CD4-positive, alpha-beta T cell treated with Interleukin-17A for 1 hour (primary cell): Measurements from ENCODE around the gene NHS.

ENCODE experiments used
- DNase-seq: peaks from one replicate; pipeline ENCODE4 v3.0.0-alpha.2; 2020

Gene NHS

DNA sequence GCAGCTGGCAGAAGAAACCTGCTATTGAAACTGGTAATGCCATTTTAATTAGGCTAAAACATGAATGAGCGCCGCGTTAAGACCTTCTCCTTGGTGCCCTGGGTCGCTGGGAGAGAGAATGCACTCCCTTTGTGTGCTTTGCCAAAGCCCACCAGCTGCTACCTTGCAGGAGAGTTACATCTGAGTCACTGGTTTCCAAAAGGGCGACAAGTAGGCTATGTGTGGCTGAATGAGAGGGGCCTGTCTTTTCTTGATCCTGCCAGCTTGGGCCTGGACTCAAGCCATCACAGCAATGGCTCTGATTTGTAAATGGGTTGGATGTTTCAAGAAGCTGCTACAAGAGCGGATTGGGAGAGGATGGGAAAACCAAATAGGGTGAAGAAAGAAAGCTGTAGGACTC lies 81.5 kb downstream of the NHS start:
- no peak for DNase-seq

DNA sequence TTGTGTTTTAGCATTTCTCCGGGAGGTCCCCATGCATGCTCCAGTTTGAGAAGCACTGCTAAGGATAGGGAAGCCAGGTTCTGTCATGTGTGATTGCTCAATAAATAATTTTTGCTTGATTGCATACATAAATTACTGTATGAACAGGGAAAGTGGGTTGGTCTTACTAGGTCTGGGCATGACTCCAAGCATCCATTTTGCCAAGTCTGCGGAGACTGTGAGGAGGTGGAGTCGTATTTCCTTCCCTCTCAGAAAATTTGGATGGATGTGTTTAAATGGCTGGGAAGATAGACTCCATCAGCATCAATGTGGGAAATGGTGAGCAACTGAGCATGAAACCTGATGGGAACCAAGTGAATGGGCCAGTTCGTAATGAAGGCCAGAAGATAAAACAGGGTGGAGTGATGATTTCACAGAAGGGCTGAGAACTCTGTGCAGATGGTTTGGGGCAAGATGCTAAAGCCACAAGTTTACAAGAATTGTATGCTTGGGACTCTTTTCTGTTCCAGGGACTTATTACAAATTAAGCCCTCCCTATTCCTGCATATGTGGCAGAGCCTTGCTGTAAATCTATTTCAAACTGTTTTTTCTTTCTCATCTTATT lies 84.1 kb downstream of the NHS start:
- DNase-seq = no peak

DNA sequence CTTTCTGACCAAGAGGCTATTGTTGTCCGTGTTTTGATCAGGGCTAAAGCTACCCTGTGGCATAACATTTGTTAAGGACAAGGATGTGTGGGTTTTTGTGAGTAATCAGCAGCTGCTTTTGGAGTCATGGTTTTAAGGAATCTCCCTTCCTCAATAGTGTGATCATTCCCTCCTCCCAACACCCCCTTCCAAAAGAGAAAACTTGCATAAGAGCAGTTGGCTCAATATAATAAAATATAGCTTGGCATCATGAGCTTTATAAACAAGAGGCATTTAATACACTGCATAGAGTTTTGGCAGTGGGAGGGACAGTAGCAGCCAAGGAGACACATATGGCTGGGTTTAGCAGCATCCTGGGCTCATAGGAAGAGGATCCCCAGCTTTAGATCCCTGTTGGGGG lies 84.7 kb downstream of the NHS start:
- DNase-seq = no peak

DNA sequence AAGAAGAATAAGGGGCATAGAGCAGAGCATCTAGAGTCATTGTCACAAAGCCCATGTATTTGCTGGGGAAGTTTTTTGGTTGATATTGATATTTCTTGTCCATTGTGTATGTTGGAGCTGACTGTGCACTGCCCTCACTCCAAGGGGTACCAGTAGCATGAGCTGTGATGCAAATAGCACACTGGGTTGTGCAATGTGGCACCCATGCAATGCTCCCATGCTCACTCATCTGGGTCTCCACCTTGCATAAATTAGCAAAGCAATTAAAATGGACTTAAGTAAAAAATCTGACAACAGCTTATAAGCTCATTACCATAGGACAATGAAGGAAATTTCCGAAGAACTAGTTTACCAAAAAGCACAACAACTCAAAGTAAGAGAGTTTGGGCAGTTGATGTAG lies 87.9 kb downstream of the NHS start:
- no peak for DNase-seq

DNA sequence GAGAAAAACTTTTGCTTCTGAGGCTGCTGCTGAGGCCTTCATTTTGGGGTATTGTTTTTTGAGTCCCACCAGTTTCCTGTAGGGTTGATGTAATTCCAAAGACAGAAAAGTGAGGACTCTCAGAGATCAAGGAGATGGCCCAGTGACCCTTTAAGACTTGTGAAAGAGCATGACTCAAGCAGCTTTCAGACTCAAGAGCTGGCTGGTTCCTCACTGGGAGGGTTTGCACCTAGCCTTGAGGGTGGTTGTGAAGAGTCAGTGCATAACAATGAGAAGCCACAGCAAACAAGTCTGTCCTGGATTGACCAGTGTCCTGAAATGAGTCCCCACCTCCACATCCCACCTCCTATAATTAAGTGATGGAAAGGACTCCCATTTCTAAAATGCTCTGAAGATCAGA lies 89.2 kb downstream of the NHS start:
- DNase-seq = no peak

DNA sequence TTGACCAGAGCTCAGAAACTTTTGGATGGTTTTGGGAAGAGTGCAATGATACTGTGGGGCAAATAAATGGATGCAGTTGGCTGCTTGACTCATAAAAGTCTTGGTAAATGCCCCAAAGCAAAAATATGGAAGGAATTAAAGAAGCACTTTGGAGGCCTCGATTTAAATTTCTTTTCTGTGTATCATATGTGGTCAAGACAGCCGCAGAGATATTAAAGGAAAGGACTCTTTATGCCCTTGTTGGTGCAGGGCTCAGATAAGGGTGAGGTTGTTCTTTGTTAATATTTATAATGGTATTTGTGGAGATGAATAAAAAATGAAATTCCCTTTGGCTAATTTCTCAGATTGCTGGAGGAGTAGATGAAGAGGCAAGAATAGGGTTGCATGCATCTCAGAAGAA lies 90.2 kb downstream of the NHS start:
- no peak for DNase-seq

DNA sequence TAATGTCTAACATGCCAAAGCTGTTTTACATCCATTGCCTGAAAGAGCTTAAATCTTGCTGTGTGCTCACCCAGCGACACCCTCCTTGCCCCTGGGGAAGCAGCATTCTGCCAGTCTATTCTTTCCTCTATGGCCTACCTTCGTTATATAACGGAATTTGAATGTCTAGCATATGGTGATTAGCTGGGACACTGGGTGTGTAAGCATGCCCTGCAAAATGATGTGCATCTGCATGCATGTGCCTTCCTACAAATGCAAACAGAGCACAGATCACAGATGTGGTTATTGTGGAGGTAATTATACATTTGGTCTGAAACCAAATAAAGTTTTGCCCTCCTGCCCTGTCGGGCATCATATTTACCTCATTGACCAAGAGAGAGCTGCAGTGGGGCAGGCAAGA lies 90.8 kb downstream of the NHS start:
- DNase-seq = no peak

DNA sequence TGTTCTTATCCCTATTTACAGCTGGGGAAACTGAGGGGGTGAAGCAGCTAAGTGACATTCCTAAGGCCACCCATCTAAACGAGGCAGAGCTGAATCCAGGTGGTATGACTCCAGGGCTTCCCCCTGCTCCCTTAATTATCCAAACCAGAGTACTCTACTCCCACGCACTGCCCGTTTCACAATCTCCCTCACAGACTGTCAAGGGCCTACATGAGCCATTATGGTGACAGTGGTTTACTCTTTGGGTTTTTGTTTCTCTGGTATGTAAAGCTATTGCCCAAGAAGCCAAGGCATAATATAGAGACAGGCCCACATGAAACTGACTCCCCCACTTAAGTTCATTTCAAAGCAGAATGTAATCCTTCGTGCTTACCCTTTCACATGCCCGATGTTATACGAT lies 95.1 kb downstream of the NHS start:
- DNase-seq = no peak

DNA sequence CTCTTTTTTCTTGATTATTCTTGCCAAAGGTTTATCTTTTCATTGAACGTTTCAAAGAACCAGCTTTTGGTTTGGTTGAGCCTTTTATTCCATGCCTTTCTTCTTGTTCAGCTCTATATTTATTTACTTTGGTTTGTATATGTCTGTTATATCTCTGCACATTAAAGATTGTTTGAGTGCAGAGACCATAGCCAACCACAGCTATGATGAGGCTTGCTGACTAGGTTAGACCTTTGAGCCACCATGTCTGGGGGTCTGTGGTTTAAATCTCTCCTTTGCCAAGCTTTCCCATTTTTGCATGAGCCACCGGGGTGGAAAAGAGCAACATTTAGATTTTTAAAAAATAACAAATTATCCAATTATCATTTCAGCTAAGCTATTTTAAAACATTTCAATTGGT lies 96.1 kb downstream of the NHS start:
- no peak for DNase-seq

DNA sequence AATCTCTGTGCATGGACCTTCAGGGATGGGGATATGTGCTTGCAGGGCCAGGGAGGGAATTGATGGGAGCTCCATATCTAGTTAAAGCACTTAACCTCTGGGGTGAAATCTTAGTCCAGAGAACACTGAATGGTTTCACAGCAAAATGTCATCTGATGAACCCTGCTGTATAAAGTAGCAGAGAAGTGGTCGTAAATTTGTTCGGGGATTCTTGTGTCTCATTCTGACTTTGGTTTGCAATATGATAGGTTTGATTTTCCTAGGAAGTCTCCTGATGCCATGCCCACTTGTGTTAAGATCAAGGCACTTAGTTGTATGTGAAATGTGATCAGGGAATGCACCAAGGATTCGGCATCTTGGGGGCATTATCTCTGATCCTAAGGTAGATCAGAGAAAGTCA lies 96.9 kb downstream of the NHS start:
- DNase-seq = no peak

DNA sequence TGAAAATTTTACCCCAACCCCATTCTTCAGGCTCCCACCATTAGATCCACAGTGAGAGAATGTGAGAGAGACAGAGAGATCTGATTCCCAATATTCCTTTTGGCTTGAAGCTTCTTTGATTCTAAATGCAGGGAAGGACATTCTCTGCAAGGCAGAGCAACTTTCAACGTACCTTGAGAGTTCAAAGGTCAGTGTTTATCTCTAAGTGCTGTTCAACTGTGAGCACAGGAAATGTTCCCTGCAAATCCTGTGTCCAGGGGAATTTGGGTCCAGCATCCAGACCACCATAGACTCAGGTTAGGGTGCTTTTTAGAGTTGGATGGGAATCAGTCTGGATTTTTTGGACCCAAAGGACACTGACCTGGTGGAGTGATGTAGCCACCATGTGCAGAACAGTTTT lies 97.4 kb downstream of the NHS start:
- no peak for DNase-seq

DNA sequence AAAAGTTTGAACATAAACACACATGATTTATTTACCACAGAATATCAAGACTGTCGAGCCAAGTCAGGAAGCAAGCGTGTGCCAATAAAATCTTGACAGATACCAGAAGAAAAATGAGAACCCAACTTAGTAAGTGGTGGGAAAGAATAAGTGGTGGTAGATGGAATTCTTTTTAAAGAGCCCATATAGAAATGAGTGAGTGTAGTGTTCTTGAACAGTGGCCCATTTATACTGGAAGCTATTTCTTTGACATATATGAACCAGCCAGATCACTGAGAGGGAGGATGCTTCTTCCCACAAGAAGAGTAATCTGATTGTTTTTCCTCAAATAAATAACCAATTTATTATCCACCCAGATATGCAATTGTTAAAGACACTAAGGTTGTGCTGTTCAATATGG lies 98.0 kb downstream of the NHS start:
- DNase-seq = no peak

DNA sequence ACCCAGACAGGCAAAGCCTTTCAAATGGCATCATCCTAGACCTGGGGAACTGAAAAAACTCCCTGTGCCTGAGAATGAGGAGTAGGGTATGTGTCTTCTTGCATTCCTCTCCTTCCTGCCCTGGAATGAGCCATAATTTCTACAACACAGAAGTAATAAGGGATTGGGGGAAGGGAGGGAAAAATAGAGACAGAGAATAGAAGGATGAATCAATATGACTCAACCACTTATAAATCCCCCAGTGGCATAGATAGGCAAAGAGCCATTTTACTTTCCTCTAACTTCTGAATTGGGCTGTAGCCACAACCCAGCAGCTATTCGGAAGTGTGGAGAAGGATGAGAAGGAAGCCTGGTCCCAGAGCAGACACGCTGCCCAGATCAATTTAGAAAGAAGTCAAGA lies 99.9 kb downstream of the NHS start:
- DNase-seq = no peak

DNA sequence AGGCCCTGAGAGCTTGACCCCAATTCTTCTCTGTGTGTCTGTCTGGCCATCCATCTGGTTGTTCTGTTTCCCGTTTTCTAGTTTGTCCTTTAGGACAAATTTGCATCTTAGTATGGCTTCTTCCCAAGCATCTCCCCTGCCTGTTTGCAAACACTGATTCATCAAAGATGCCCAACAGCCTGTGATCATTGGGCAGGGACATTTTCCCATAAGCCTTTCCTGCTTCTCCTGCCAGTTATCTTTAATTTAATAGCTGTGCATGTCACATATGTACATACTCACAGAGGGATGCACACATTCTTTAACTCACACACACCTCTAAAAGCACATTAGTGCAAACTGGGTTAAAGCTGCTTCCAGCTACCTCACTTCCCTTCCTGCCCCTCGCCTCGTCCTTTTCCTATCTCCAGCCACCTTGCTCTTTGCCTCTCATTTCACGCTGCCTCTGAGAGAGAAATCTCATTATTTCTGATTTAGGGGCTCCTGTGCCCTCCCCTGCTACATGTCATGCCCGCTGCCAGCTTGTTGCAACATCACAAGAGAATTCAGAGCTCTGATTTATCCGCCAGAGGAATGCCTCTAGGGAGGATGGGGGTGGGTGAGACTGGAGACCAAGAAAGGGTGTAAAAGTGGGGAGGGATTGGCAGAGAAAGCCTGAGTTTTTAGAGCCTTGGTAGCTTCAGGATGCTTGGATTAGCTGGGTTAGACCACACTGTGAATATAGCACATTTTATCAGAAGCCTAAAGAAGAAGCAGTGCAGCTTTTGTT lies 100.6 kb downstream of the NHS start:
- DNase-seq = no peak

DNA sequence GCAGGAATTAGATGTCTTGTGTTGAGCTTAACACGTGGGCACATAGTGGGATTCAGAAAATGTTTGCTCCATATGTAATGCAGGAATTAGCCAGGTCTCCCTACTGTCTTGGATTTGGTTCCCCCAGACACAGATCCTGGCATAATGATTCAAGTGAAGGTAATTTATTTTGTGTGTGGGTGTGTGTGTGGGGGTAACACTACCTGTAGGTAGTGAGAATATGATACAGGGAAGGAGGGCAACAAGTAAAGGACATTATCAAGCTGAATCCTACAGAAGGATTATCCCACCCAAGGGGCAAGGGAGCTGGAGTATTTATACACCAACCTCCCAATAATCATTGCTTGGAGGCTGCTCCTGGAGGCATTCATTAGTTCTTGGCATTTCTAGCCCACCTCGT lies 101.4 kb downstream of the NHS start:
- no peak for DNase-seq

DNA sequence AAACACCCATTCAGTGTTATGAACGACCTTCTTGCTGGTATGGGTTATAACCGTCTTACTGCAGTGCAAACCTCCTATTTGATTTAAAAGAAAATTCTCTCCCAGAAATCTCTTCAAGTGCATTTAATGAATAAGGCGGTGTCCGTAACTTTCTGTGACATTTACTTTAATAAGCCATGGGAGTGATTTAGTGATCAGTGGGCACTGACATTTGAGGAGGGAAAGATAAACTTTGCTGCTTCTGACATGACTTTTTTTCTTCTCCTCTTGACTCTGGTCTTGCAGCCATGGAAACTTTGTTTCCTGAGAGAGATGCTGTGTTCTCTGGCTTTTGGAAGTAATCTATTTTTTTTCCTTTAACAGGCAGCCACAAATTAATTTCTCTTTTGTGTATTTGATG lies 106.1 kb downstream of the NHS start:
- no peak for DNase-seq

DNA sequence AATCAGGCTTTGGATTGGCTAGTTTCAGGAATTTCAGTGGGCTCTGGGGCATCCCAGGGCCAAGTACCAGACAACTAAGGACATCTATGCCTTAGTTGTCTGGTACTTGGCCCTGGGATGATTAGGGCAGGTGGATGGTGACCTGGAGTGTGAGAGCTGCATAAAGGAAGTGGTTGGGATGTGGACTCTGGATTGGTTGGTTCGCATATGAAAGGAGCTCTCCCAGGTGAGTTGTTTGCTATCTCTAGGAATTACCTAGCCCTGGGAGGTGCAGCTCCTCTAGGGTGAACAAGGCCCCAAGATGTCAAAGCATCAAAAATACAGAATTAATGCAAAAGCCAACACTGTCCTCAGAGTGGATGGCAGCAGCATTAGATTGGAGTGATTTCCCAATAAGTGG lies 109.6 kb downstream of the NHS start:
- DNase-seq = no peak

DNA sequence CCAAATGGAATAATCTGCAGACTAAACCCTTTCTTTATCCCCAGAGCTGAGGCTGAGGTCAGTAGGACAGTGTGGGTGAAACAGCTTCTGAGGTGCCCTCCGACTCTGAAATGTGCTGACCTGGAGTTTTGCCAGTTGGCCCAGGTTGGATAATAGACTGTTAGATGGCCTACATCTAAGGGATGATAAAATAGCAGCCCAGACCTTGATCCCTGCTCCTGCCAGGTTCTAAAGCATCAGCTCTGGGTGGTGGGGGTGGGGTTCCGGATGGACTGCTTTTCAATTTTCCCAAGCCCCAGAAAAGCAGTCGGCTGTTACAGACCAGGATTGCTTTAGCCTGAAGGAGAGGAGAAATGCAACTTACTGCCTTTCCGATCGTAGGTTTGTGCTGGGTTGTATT lies 110.4 kb downstream of the NHS start:
- no peak for DNase-seq

DNA sequence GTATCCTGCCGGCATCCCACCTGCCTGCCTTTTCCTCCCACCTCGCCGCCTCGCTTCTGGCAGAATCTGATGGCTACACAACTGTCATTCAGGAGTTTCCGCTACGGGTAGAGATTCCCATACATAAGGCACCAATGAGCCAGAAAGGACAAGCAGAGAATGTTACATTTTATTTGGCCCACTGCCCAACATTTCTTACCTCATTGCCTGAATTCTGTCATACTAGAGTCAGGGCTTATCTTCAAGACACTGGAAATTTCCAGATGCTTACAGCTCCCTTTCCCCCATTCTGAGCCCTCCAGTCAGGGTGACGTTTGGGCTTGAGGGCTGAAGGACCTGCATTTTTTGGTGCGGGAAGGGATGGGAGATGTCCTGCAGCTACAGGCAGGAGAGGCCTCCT lies 113.0 kb downstream of the NHS start:
- DNase-seq = no peak

DNA sequence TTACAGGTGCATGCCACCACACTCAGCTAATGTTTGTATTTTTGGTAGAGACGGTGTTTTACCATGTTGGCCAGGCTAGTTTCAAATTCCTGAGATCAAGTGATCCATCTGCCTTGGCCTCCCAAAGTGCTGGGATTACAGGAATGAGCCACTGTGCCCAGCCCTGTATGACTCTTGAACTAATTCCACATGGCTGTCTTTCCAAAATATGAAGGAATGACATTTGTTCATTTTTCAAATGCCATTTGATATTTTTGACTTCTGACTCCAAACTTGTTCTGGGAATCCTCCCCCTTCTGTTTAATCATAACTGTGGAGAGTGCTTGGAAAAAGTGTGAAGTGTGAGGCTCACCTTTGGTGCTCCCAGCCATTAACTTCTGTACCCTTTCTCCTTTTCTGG lies 119.2 kb downstream of the NHS start:
- DNase-seq = no peak

DNA sequence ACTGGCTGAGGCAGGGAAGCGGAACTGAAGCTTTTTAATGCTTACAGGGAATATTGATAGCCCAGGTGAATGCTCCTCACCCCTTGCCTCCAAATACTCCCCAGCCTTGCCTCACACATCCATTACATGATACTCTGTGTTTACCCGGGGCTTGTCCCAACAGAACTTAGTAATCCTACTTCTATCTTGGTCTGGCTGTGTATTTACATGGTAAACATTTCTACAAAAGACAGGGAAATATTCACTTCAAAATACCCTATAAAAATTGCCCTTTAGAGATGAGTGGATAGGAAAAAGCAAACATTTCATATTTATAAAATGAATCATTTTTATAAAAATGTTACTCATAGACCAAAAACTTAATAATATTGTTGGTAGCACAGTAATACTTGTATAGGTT lies 120.1 kb downstream of the NHS start:
- no peak for DNase-seq

DNA sequence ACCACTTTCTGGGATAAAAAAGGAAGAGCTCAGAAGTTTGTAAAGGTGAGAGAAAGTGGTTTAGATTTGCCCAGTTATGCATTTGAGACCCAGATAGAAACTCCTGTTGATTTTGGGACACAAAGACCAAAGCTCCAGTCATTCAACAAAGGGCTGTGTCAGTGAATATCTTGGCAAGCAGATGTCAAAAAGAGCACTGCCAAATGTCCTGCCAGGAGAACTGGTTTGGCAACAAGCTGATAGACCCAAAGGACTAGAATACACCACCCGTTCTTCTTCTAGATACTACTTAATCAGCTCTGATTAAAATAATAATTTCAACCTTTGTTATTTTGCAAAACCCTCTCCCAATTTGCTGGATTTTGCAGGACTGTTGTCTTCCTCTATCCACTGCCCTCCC lies 121.4 kb downstream of the NHS start:
- DNase-seq = no peak

DNA sequence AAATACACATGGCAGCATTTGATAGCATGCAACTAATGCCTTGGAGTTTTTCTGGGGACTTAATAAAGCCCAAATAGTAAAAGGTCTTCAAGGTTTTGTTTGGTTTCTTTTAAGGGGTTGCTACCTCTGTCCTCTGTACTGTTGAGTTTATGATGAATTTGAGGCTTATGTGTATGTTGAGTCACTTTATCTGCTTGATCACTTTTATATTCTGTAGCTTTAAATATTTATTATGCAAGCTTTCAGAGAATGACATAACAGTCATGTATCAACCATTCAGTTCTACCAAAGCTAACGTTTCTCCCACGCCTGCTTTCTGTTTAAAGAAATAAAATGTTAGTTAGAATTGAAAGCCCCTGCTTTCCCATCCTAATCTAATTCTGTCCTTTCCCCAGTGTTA lies 122.2 kb downstream of the NHS start:
- DNase-seq = no peak

DNA sequence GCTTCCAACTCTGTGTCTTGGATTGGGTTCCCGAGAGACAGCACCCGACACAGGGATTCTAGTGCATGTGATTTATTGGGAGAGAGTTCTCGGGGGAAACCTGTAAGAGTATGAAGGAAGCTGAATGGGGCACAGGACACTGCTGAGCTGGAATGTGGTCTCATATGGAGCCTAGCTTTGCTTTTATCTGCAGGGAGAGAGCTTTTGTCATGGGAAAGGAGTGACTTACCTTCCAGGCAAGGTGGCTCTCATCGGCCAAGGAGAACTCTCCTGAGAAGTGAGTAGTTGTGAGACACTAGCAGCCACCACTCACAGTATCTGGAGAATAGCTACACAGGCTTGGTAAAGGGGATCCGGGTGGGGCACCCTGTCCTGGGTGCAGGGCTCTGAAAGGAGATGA lies 124.5 kb downstream of the NHS start:
- no peak for DNase-seq

DNA sequence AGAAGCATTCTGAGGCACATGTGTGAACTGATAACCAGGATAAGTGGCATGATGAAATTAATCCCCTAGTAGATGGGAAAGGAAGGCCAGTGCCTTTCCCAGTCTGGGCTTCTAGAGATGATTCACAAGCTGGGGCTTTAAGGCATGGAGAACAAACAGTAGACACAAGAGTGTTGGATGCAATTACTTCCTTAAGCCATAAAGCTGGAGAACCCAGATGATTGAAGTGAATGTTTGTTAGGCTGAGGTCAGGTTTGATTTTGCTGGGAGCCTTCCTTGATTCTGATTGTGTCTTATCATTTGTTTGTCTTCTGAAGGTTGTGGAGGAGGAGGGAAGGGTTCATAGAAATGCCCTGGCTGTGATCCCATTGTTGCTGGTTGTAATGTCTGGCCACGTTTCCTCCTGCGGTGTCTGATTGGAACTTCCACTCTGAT lies 125.2 kb downstream of the NHS start:
- no peak for DNase-seq
